ENCODE data around the gene NR0B2. TPM values are rescaled to one million over a fixed set of nuclear protein-coding genes. Genes with fewer than 3 reads are reported as not detected.
A peak's percentile ranks its signal among the peaks of the same experiment; 100 is the strongest.
"Not testable (repeated sequence)": the region's sequence is repeated elsewhere in the genome, so short reads cannot be mapped to it uniquely, and the experiment has no call there.

Gene NR0B2
- total RNA-seq, 1 donor from 2014 or later, result not detected

- no peak overlapping the region for H3K4me3 ChIP-seq
- no peak overlapping the region for H3K27ac ChIP-seq
- no peaks in the 10 kb centered on the region for H3K9me3 Mint-ChIP-seq
- H3K36me3 ChIP-seq, result no peaks in the 10 kb centered on the region
- H3K4me2 ChIP-seq, result no peak overlapping the region
- no peak overlapping the region for H3K27ac Mint-ChIP-seq
- H3K27me3 Mint-ChIP-seq (ENCODE audit: insufficient read depth, low read depth), result peaks cover 4% of the 10 kb centered on the region
- H3K9ac ChIP-seq, result no peak overlapping the region
- no peak overlapping the region for H3K4me3 Mint-ChIP-seq
- no peaks in the 10 kb centered on the region for H3K27me3 ChIP-seq
- no peaks in the 10 kb centered on the region for H3K79me2 ChIP-seq (ENCODE audit: low read depth)
- H3F3A ChIP-seq (ENCODE audit: low read depth), result peaks cover 32% of the 10 kb centered on the region
- H3K4me1 Mint-ChIP-seq, result no peaks in the 10 kb centered on the region
- no peak for DNase-seq (ENCODE audit: low spot score)
- peaks cover 20% of the 10 kb centered on the region for H3K36me3 Mint-ChIP-seq
- no peak overlapping the region for H2AFZ ChIP-seq (replicated peaks)
- H3K9me3 ChIP-seq (ENCODE audit: low read depth), result no peaks in the 10 kb centered on the region
- peaks cover 11% of the 10 kb centered on the region for H3K4me1 ChIP-seq
- TF ChIP-seq EZH2 (IDR thresholded peaks at IDR 0.05) (no peak), EZH2phosphoT487 (IDR thresholded peaks at IDR 0.05) (no peak), CTCF (IDR thresholded peaks at IDR 0.05) (no peak)
- H4K20me1 ChIP-seq (ENCODE audit: low read depth), result no peaks in the 10 kb centered on the region
Measured at GRCh38 chr1:26879793-26880192, 34.0 kb downstream of the NR0B2 start.

GRCh38 chr1:26877326-26877725, 36.4 kb downstream of the NR0B2 start:
- H3K27me3 Mint-ChIP-seq (ENCODE audit: insufficient read depth, low read depth), result peaks cover 4% of the 10 kb centered on the region
- Histone ChIP-seq H3K27me3 (no peaks in the 10 kb centered on the region), H2AFZ (replicated peaks) (no peak overlapping the region), H3K4me2 (no peak overlapping the region), H3K79me2 (ENCODE audit: low read depth) (no peaks in the 10 kb centered on the region), H4K20me1 (ENCODE audit: low read depth) (no peaks in the 10 kb centered on the region), H3K27ac (no peak overlapping the region), H3K4me1 (peaks cover 20% of the 10 kb centered on the region), H3K9me3 (ENCODE audit: low read depth) (no peaks in the 10 kb centered on the region), H3F3A (ENCODE audit: low read depth) (peaks cover 41% of the 10 kb centered on the region), H3K4me3 (no peak overlapping the region), H3K36me3 (no peaks in the 10 kb centered on the region), H3K9ac (no peak overlapping the region)
- H3K4me1 Mint-ChIP-seq, result no peaks in the 10 kb centered on the region
- no peak overlapping the region for H3K4me3 Mint-ChIP-seq
- no peak for TF ChIP-seq EZH2phosphoT487 (IDR thresholded peaks at IDR 0.05)
- TF ChIP-seq CTCF (IDR thresholded peaks at IDR 0.05), result no peak
- TF ChIP-seq EZH2 (IDR thresholded peaks at IDR 0.05), result no peak
- H3K27ac Mint-ChIP-seq, result no peak overlapping the region
- DNase-seq (ENCODE audit: low spot score), result no peak
- H3K36me3 Mint-ChIP-seq, result peaks cover 5% of the 10 kb centered on the region
- no peaks in the 10 kb centered on the region for H3K9me3 Mint-ChIP-seq

- Mint-ChIP-seq H3K4me3 (no peak overlapping the region), H3K9me3 (no peaks in the 10 kb centered on the region)
- no peaks in the 10 kb centered on the region for H4K20me1 ChIP-seq (ENCODE audit: low read depth)
Measured at GRCh38 chr1:26874896-26875295, 38.9 kb downstream of the NR0B2 start.

GRCh38 chr1:26873097-26873496, 40.7 kb downstream of the NR0B2 start:
- H3K36me3 ChIP-seq; H3K27me3 ChIP-seq; H2AFZ ChIP-seq (replicated peaks); H3K27ac ChIP-seq; H3K9me3 ChIP-seq (ENCODE audit: low read depth); H3K4me3 Mint-ChIP-seq; H3K9ac ChIP-seq; H3K27ac Mint-ChIP-seq; H4K20me1 ChIP-seq (ENCODE audit: low read depth); H3K9me3 Mint-ChIP-seq; H3K4me3 ChIP-seq; H3K4me1 Mint-ChIP-seq; H3K4me2 ChIP-seq; H3K27me3 Mint-ChIP-seq (ENCODE audit: insufficient read depth, low read depth); H3K79me2 ChIP-seq (ENCODE audit: low read depth); H3K36me3 Mint-ChIP-seq; DNase-seq (ENCODE audit: low spot score): not testable (repeated sequence)
- peaks cover 28% of the 10 kb centered on the region for H3F3A ChIP-seq (ENCODE audit: low read depth)
- peaks cover 20% of the 10 kb centered on the region for H3K4me1 ChIP-seq

More at GRCh38 chr1:26874896-26875295, 38.9 kb downstream of the NR0B2 start:
- H3F3A ChIP-seq (ENCODE audit: low read depth), result peaks cover 41% of the 10 kb centered on the region
- H2AFZ ChIP-seq (replicated peaks), result no peak overlapping the region
- H3K79me2 ChIP-seq (ENCODE audit: low read depth), result no peaks in the 10 kb centered on the region
- peaks cover 4% of the 10 kb centered on the region for H3K27me3 Mint-ChIP-seq (ENCODE audit: insufficient read depth, low read depth)
- H3K27me3 ChIP-seq, result no peaks in the 10 kb centered on the region
- H3K4me1 Mint-ChIP-seq, result no peaks in the 10 kb centered on the region
- H3K36me3 Mint-ChIP-seq, result peaks cover 3% of the 10 kb centered on the region
- H3K4me2 ChIP-seq, result peak overlapping the region; percentile 62
- TF ChIP-seq CTCF (IDR thresholded peaks at IDR 0.05) (no peak), EZH2 (IDR thresholded peaks at IDR 0.05) (no peak), EZH2phosphoT487 (IDR thresholded peaks at IDR 0.05) (no peak)
- no peaks in the 10 kb centered on the region for H3K9me3 ChIP-seq (ENCODE audit: low read depth)
- H3K36me3 ChIP-seq, result no peaks in the 10 kb centered on the region
- H3K4me1 ChIP-seq, result peaks cover 20% of the 10 kb centered on the region
- DNase-seq (ENCODE audit: low spot score), result peak; percentile 90
- peak overlapping the region; percentile 97 for H3K27ac ChIP-seq
- H3K4me3 ChIP-seq, result no peak overlapping the region
- H3K27ac Mint-ChIP-seq, result peak overlapping the region; percentile 90
- no peak overlapping the region for H3K9ac ChIP-seq

All from neural progenitor cell (in vitro differentiated cells).